HG03460 (cell line): ENCODE data around the gene SCD.

ENCODE experiments used
- ATAC-seq: cut with Tn5 transposase; IDR thresholded peaks from one replicate; pipeline ENCODE4 v1.9.1; 2021; ENCODE audit not compliant: unreplicated experiment

Gene SCD

GRCh38 chr10:100395626-100396025 lies 48.6 kb downstream of the SCD start:
- ATAC-seq = no peak

DNA sequence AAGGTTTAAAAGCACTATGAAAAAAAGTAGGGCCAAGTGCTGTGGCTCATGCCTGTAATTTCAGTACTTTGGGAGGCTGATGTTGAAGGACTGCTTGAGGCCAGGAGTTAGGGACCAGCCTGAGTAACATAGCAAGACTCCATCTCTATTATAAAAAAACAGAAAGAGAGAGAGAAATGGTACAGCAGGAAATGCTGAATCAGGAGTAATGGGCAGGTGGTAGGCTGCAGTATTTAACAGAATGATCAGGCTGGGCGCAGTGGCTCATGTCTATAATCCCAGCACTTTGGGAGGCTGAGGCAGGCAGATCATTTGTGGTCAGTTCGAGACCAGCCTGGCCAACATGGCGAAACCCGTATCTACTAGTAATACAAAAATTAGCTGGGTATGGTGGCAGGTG lies 49.6 kb downstream of the SCD start:
- ATAC-seq = no peak

DNA sequence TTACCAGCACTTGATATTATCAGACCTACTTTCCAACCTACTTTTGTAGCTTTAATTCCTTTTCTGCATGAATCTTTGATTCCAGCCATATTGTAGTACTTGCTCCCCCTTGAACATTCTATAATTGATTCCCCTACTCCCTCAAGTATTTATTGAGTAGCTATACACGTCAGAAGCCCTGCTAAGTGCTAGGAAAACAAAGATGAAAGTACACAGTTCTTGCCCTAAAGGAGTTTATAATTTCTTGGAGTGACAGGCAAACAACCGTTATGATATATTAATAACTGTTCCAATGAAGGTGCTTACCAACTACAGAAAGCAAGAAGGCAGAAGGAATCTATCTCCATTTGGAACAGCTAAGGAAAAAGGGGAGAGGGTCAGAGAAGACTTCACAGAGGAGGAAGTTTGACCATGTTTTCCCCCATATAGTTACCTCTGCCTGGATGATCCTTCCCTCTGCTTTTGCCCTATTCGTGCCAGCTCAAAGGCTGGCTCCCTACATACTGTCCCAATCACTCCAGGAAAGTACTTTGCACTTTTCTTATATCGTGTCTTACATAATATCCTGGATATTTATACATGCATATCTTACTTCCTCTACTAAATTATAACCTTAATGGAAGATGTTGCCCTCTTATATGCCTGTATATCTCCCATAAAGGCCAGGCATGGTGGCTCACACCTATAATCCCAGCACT lies 54.7 kb downstream of the SCD start:
- no peak for ATAC-seq

- no peak for ATAC-seq
Observed at GRCh38 chr10:100403734-100404133, 56.7 kb downstream of the SCD start.

GRCh38 chr10:100413173-100413572 lies 66.1 kb downstream of the SCD start:
- ATAC-seq = no peak
